GM18502 (cell line): ENCODE results near the gene NDUFAF7.
"Not testable (repeated sequence)": the region's sequence is repeated elsewhere in the genome, so short reads cannot be mapped to it uniquely, and the experiment has no call there.

Source experiments
- ATAC-seq: cut with Tn5 transposase; IDR thresholded peaks from one replicate; pipeline ENCODE4 v1.9.1; 2021; ENCODE audit warnings: mild to moderate bottlenecking; ENCODE audit not compliant: unreplicated experiment, poor library complexity

Gene NDUFAF7, protein sequence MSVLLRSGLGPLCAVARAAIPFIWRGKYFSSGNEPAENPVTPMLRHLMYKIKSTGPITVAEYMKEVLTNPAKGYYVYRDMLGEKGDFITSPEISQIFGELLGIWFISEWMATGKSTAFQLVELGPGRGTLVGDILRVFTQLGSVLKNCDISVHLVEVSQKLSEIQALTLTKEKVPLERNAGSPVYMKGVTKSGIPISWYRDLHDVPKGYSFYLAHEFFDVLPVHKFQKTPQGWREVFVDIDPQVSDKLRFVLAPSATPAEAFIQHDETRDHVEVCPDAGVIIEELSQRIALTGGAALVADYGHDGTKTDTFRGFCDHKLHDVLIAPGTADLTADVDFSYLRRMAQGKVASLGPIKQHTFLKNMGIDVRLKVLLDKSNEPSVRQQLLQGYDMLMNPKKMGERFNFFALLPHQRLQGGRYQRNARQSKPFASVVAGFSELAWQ

DNA sequence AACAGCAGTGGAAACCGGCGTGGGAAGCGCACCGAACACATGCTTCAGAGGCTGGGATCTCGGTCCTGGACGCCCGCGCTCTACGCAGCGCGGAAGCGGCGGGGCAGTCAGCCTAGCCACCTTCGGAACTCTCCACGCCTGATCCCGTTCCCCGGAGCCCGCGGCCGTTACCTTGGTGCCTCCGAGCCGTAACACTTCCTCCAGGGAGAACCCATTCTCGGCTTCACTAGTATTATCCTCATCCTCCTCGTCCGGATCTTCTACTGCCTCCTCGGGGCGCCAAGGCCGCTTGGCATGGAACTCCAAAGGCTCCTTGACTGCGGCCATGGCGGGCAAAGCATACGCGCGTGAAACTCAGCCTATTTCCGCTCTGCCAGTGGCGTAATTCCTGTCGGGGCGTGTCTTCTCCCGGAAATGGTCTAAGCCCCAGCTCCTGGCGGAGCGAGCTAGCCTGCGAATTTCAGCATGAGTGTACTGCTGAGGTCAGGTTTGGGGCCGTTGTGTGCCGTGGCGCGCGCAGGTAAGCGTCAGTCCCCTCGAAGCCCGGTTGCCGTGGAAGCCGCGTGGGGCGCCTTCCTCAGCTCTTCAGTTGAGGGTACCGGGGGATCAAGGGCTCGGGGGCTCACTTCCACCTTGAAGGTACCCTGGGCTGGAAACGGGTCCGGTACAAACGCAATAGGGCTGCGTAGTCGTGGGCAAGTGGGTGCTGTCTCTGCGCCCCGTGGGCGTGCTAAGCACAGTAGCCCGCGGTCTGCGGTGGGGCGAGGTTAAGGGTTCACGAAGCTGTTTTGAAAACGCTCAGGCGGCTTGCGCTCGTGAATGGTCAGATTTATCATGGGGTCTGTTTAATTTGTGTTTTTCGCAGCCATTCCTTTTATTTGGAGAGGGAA, at the start of gene NDUFAF7, which contains the start of gene CEBPZ:
Gene NDUFAF7, plus strand, starts transcription at position 418 of the 890 bp plus-strand sequence. Its CDS starts 48 bp downstream, at position 466.
Gene CEBPZ, minus strand, starts transcription at position 356 of the 890 bp plus-strand sequence. Its CDS starts 29 bp downstream, at position 327.
- ATAC-seq, result peak; percentile 93

- no peak for ATAC-seq
Measured at GRCh38 chr2:37181726-37182684, 49.5 kb upstream of the NDUFAF7 start.

DNA sequence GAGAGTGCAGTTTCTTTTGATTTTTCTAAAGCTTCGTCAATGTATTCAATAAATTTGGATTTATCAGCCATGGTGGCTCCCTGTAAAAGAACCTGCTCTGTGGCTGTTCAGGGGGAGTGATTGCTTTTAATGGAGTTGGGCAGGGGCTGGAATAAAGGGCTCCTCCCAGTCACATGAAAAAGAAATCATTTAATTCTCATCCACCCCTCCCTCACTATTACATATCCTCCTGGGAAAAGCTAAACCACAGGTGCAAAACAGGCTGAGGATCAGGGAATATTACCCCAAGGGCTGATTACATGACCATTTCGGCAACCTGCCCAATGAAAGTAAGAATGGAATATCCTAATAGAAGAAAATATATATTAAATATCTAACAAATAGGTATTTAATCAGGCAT, 42.9 kb upstream of the NDUFAF7 start, which contains the start of gene SULT6B1:
Gene SULT6B1, minus strand, starts transcription at position 101 of the 400 bp plus-strand sequence. Its CDS starts 30 bp downstream, at position 71.
- no peak for ATAC-seq

GRCh38 chr2:37189452-37190153, 41.9 kb upstream of the NDUFAF7 start:
- no peak for ATAC-seq

DNA sequence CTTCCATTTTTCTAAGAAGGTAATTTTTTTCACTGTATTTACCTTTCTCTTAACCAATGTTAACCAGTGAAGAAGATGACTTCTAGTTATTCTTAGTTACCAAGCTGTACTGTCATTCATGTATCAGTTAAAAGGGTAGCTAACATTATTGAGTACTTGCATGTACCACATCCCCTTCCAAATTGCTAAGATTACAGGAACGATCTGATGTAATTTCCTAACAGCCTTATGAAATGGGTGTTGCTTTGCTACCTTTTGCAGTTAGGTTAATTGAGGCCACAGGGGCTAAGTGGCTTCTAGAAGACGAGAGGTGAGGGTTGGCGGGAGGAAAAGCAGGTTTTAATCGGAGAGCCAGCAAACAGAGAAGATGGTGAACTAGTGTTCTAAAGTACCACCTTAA, 41.2 kb upstream of the NDUFAF7 start:
- ATAC-seq, result no peak

DNA sequence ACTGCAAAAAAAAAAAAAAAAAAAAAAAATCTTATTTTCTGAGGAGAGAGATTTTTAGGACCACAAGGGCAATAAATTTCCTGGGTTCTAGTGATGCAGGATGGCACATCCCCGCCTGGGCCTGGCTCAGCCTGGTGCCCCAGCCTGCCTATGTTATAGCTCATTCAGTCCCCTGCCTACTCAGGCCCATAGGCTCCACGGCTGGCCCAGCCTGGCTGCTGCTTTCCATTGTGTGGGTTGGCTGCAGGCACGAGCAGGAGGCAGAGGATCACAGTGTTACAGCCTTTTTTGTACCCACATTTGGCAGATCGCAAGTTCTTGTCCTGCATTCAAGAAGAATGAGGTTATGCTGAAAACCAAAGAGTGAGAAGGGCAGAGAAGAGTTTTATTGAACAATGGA, 40.2 kb upstream of the NDUFAF7 start:
- ATAC-seq, result no peak

DNA sequence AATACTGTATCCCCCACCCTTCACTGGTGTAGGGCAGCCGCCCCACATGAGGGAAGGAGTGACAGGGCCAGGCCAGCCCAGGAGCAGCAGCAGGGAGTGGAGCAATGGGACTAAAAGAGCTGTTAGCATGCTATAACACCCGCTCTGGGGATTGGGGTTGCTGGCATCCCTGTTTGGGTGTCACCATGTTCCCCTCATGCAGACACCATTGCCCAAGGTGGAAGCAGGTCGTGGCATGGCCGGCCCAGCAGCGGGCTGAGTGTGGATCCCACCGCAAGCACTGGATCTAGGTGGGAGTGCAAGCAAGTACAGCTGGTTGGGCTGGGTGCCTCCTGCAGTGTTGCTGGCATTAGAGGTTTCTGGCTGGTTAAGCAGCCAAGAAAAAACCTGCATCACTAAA, 39.7 kb upstream of the NDUFAF7 start:
- ATAC-seq, result no peak

- no peak for ATAC-seq
Measured at GRCh38 chr2:37192551-37192950, 38.9 kb upstream of the NDUFAF7 start.

GRCh38 chr2:37195862-37196319, 35.6 kb upstream of the NDUFAF7 start:
- ATAC-seq, result not testable (repeated sequence)

DNA sequence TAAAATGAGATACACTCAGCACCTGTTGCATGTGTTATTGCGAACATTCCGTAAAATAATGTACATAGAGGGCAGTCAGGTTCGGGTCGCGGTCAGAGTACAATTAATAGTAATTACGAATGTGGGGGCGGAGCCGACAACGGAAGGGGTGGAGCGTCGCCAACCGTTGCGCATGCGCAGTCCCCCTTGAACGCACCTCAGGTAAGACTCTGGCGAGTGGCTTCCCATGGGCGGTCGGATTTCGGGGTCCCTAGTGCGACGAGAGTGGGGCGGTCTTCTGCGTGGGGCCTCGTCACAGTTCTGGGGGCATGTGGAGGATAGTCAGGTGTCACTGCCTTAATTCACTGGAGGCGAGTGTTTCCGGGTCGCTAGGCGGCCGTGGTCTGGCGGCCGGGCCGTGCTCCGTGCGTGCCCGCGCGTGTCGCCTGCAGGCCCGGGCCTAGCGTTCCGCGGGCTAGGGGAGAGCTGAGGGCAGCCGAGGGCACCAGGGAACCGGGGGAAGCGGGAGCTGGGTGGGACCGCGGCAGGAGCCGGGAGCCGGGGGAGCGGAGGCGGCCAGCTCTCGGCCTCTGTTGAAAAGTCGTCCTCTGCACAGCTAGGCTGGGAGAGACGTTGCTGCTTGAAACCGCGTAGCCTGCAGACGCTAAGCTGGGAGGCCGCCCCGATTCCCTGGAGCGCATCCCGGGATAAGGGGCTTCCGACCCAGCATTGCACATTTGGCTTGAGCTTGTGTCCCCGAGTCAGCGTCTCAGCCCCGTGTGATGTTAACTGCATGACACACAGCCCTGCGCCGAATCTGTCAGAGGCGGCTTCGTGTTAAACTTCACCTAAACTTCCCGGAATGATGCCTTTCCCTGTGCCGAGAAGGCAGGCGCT, 34.9 kb upstream of the NDUFAF7 start, which contains the start of gene CEBPZOS:
Gene CEBPZOS, plus strand, starts transcription at position 177 of the 876 bp plus-strand sequence. CDS start 3,209 bp downstream, outside the sequence.
- ATAC-seq, result peak; percentile 78

DNA sequence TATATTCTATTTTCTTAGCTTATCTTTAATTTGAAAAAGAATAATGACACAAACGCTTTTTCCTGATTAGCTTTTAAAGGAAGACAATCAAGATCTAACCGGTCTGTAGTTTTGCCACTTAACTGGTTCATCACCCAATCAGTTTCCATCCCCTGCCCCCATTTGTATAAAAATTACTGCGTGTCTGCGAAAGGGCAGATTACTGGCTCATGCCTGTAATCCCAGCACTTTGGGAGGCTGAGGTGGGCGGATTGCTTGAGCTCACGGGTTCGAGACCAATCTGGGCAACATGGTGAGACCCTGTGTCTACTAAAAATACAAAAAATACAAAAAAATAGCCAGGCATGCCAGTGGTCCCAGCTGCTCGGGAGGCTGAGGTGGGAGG, 32.8 kb upstream of the NDUFAF7 start:
- no peak for ATAC-seq

- no peak for ATAC-seq
Measured at GRCh38 chr2:37201208-37201607, 30.2 kb upstream of the NDUFAF7 start.

- no peak for ATAC-seq
Measured at GRCh38 chr2:37201766-37202165, 29.7 kb upstream of the NDUFAF7 start.

GRCh38 chr2:37203708-37204107, 27.8 kb upstream of the NDUFAF7 start:
- ATAC-seq, result no peak

DNA sequence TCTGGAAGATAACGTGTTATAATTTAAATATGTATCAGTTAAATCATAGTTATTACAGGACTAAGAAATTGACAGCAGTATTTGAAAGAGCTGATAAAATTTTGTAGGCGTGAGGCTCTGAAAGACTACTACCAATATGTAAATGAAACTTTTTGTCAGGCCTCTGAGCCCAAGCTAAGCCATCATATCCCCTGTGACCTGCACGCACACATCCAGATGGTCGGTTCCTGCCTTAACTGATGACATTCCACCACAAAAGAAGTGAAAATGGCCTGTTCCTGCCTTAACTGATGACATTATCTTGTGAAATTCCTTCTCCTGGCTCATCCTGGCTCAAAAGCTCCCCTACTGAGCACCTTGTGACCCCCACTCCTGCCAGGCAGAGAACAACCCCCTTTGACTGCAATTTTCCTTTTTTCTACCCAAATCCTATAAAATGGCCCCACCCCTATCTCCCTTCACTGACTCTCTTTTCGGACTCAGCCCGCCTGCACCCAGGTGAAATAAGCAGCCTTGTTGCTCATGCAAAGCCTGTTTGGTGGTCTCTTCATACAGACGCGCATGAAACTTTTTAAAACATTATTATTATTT, 26.3 kb upstream of the NDUFAF7 start:
- ATAC-seq, result not testable (repeated sequence)

- no peak for ATAC-seq
Measured at GRCh38 chr2:37205689-37206341, 25.6 kb upstream of the NDUFAF7 start.

DNA sequence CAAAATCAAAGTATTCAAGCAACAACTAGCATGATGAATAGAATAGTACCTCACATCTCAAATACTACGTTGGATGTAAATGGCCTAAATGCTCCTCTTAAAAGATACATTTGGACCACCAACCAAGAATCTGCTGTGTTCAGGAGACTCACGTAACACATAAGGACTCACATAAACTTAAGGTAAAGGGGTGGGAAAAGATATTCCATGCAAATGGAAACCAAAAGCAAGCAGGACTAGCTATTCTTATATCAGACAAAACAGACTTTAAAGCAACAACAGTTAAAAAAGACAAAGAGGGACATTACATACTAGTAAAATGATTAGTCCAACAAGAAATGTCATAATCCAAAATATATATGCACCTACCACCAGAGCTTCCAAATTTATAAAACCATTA, 24.7 kb upstream of the NDUFAF7 start:
- ATAC-seq, result not testable (repeated sequence)
